Osteocyte (in vitro differentiated cells): ENCODE results near the gene CTNNA1. TPM values are rescaled to one million over a fixed set of nuclear protein-coding genes. Genes with fewer than 3 reads are reported as not detected.
"Not testable (repeated sequence)": the region's sequence is repeated elsewhere in the genome, so short reads cannot be mapped to it uniquely, and the experiment has no call there.

ENCODE experiments used
- DNase-seq: peaks from one replicate; pipeline ENCODE4 v3.0.0; 2021; ENCODE audit warnings: mixed read lengths; ENCODE audit not compliant: unreplicated experiment; ENCODE audit errors: extremely low spot score
- H3K27ac Mint-ChIP-seq: one replicate; pipeline ENCODE4 v1.8.0; 2021; ENCODE audit warnings: mild to moderate bottlenecking, mixed read lengths; ENCODE audit not compliant: unreplicated experiment
- H3K27me3 Mint-ChIP-seq: one replicate; pipeline ENCODE4 v1.8.0; 2021; ENCODE audit warnings: mixed read lengths; ENCODE audit not compliant: unreplicated experiment
- H3K36me3 Mint-ChIP-seq: one replicate; pipeline ENCODE4 v1.8.0; 2021; ENCODE audit warnings: mixed read lengths; ENCODE audit not compliant: unreplicated experiment
- H3K4me1 Mint-ChIP-seq: one replicate; pipeline ENCODE4 v1.8.0; 2021; ENCODE audit warnings: mixed read lengths; ENCODE audit not compliant: unreplicated experiment
- H3K4me3 Mint-ChIP-seq: one replicate; pipeline ENCODE4 v1.8.0; 2021; ENCODE audit warnings: mild to moderate bottlenecking, moderate library complexity, mixed read lengths; ENCODE audit not compliant: unreplicated experiment
- H3K9me3 Mint-ChIP-seq: one replicate; pipeline ENCODE4 v1.8.0; 2021; ENCODE audit warnings: mixed read lengths; ENCODE audit not compliant: unreplicated experiment
- CTCF ChIP-seq: fragments of 200-600 bp; sonication (generic); IDR thresholded peaks from 2 replicates; pipeline ENCODE4 v1.5.0; 2021; ENCODE audit warnings: antibody characterized with exemption, mild to moderate bottlenecking, moderate library complexity
- total RNA-seq: library from RNA; stranded (reverse); gene quantifications from 2 replicates; pipeline ENCODE4 v1.2.1, GENCODE V29; 2021

The CTNNA1 gene
- total RNA-seq, 1 donor from 2014 or later = 375 TPM

GRCh38 chr5:138918686-138919085 is 165.5 kb downstream of the CTNNA1 start:
- DNase-seq = no peak
- Mint-ChIP-seq H3K9me3 (no peaks in the 10 kb centered on the region), H3K4me3 (no peak overlapping the region), H3K27ac (no peak overlapping the region), H3K4me1 (peaks cover 9% of the 10 kb centered on the region), H3K27me3 (no peaks in the 10 kb centered on the region), H3K36me3 (peaks cover 29% of the 10 kb centered on the region)
- TF ChIP-seq CTCF = no peak

GRCh38 chr5:138920181-138920580 is 167.0 kb downstream of the CTNNA1 start:
- Mint-ChIP-seq H3K9me3 (no peaks in the 10 kb centered on the region), H3K4me3 (no peak overlapping the region), H3K4me1 (peaks cover 9% of the 10 kb centered on the region), H3K27ac (no peak overlapping the region), H3K36me3 (peaks cover 37% of the 10 kb centered on the region), H3K27me3 (no peaks in the 10 kb centered on the region)
- no peak for DNase-seq
- TF ChIP-seq CTCF = no peak

GRCh38 chr5:138921362-138921761 is 168.1 kb downstream of the CTNNA1 start:
- DNase-seq, H3K27me3 Mint-ChIP-seq, H3K9me3 Mint-ChIP-seq, H3K4me1 Mint-ChIP-seq, H3K4me3 Mint-ChIP-seq: not testable (repeated sequence)
- Mint-ChIP-seq H3K36me3 (peaks cover 42% of the 10 kb centered on the region), H3K27ac (peak overlapping the region; percentile 13)

GRCh38 chr5:138922494-138922893 is 169.3 kb downstream of the CTNNA1 start:
- no peaks in the 10 kb centered on the region for H3K9me3 Mint-ChIP-seq
- TF ChIP-seq CTCF = no peak
- no peak for DNase-seq
- H3K27ac Mint-ChIP-seq = no peak overlapping the region
- no peak overlapping the region for H3K4me3 Mint-ChIP-seq
- H3K27me3 Mint-ChIP-seq = no peaks in the 10 kb centered on the region
- peaks cover 9% of the 10 kb centered on the region for H3K4me1 Mint-ChIP-seq
- peaks cover 51% of the 10 kb centered on the region for H3K36me3 Mint-ChIP-seq

- H3K4me1 Mint-ChIP-seq = peaks cover 9% of the 10 kb centered on the region
- no peak for DNase-seq
- H3K4me3 Mint-ChIP-seq = no peak overlapping the region
- H3K27ac Mint-ChIP-seq = no peak overlapping the region
- no peaks in the 10 kb centered on the region for H3K9me3 Mint-ChIP-seq
- H3K36me3 Mint-ChIP-seq = peaks cover 53% of the 10 kb centered on the region
- H3K27me3 Mint-ChIP-seq = no peaks in the 10 kb centered on the region
- no peak for TF ChIP-seq CTCF
Measured at GRCh38 chr5:138925090-138925635, 171.9 kb downstream of the CTNNA1 start.

- H3K36me3 Mint-ChIP-seq = peaks cover 57% of the 10 kb centered on the region
- H3K27me3 Mint-ChIP-seq = no peaks in the 10 kb centered on the region
- no peak overlapping the region for H3K4me3 Mint-ChIP-seq
- peaks cover 6% of the 10 kb centered on the region for H3K4me1 Mint-ChIP-seq
- TF ChIP-seq CTCF = no peak
- no peaks in the 10 kb centered on the region for H3K9me3 Mint-ChIP-seq
- no peak for DNase-seq
- no peak overlapping the region for H3K27ac Mint-ChIP-seq
Measured at GRCh38 chr5:138926257-138926656, 173.0 kb downstream of the CTNNA1 start.
